HG03095 (cell line): ENCODE results near the gene HSPA14.
"Not testable (repeated sequence)": the region's sequence is repeated elsewhere in the genome, so short reads cannot be mapped to it uniquely, and the experiment has no call there.

Source experiments
- ATAC-seq: cut with Tn5 transposase; IDR thresholded peaks from one replicate; pipeline ENCODE4 v1.9.1; 2021; ENCODE audit warnings: moderate library complexity; ENCODE audit not compliant: unreplicated experiment

HSPA14 gene, protein sequence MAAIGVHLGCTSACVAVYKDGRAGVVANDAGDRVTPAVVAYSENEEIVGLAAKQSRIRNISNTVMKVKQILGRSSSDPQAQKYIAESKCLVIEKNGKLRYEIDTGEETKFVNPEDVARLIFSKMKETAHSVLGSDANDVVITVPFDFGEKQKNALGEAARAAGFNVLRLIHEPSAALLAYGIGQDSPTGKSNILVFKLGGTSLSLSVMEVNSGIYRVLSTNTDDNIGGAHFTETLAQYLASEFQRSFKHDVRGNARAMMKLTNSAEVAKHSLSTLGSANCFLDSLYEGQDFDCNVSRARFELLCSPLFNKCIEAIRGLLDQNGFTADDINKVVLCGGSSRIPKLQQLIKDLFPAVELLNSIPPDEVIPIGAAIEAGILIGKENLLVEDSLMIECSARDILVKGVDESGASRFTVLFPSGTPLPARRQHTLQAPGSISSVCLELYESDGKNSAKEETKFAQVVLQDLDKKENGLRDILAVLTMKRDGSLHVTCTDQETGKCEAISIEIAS

DNA sequence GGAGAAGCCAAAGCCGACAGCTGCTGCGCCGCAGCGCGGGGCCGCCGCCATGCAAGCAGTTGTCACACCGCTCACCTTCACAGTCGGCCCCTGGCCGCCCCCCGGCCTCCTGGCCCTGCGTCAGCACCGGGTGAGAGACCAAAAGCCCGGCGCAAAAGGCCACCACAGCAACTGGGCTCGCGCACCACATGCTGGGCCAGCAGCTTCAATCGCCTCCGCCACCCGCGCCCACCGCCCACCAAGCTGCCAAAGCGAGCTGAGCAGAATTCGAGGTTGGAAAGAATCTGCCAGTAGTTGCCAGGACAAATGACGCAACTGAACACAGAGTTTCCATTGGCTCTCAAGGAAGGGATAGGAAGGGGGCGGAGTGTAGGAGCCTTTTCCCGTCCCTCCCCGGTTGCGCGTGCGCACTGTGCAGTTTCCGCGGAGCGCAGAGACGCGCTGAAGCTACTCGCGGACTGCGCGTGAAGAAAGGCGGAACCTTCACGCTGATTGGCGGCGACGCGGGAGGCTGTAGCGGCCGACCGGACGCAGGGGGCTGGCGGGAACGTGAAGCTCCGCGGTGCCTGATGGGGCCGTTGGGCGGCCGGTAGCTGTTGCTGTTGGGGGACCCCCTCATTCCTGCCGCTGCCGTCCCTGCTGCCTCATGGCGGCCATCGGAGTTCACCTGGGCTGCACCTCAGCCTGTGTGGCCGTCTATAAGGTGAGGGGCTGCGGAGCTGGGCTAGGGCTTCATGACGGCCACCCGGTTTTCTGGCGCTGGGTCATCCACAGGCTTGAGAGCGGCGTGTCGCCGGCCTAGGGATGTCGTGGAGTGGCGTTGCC lies at the start of gene HSPA14, which contains the start of the genes CDNF and MSANTD7:
Gene HSPA14, plus strand, starts transcription at position 550 of the 825 bp plus-strand sequence. Its CDS starts 97 bp downstream, at position 647.
Gene CDNF, minus strand, starts transcription at position 281 of the 825 bp plus-strand sequence. Its CDS starts 91 bp downstream, at position 190.
Gene MSANTD7, plus strand, starts transcription at position 550 of the 825 bp plus-strand sequence. CDS start 3,979 bp downstream, outside the sequence.
- ATAC-seq: peak; percentile 95

DNA sequence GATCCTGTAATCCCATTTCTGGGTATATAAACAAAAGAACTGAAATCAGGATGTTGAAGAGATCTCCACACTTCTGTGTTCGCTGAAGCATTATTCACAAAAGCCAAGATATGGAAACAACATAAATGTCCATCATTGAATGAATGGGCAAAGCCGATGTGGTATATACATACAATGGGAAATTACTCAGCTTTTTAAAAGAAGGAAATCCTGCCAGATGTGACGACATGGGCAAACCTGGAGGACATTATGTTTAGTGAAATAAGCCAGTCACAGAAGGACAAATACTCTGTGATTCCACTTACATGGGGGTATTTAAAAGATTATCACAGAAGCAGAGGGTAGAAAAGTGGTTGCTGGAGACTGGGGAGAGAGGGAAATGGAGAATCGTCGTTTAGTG lies 39.5 kb upstream of the HSPA14 start:
- no peak for ATAC-seq

DNA sequence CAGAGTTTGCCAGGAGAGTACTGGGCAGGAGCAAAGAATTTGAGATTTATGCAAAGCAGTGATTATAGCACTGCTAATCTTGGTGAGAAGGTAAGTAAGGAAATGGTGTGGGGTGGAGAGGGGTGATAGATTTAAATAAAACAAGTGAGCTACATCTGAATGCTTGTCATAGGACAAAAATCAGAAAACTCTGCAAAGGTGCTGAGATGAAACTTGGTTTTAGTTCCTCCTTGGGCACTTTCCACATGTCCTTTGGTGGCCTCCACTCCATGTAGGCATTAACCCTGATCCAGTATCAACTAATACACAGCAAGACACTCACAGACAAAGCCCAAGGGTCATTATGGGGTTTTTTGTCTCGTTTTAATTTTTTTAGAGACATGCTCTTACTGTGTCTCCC lies 37.7 kb upstream of the HSPA14 start:
- no peak for ATAC-seq

DNA sequence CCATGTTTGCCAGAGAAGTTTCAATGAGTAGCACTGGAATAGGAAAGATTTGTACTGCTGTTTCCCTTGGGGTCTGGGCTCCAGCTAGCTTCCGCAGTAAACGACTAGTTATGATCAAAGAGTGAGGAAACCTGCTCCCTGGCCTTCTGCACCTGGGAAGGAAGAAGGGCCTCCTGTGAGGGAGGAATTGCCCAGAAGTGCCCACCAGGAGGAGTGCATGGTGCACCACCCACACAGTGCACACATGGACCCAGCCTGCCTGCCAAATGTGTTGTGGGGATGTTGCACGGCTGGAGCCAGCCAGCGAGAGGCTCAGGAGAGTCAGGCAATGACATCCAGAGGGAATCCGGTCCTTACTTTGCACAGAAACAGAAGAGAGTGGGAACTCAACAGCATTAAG lies 36.4 kb upstream of the HSPA14 start:
- no peak for ATAC-seq

DNA sequence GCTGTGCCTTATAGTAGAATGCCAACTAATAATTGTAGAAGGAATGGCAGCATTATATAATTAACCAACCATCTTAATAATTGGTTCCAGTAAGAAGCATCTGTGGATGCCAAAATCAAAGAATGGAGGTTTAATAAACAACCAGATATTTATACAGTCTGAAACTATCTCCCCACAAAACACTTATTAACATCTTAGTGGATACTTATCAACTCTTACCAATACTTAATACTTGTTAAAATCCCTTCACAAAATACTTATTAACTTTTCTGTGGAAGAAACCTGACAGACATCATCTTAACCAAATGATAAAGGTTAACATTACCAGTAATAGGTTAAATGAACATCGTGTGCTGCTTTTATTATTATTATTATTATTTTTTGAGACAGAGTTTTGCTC lies 34.3 kb upstream of the HSPA14 start:
- ATAC-seq: no peak

DNA sequence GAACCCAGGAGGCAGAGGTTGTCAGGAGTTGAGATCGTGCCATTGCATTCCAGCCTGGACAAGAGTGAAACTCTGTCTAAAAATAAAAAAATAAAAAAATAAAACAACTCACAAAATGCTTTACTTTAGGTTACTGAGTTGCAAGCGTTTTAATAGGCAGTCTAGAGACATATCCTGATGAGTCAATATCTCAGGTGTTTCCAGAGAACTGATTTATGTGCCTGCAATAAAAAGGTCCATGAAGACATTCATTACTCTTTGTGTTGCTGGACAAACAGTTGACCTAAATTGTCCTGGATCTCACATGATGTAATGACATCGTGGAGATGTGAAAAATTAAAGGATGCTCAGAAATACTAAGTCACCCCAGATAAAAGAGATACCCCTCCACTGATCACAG lies 31.8 kb upstream of the HSPA14 start:
- ATAC-seq: no peak

DNA sequence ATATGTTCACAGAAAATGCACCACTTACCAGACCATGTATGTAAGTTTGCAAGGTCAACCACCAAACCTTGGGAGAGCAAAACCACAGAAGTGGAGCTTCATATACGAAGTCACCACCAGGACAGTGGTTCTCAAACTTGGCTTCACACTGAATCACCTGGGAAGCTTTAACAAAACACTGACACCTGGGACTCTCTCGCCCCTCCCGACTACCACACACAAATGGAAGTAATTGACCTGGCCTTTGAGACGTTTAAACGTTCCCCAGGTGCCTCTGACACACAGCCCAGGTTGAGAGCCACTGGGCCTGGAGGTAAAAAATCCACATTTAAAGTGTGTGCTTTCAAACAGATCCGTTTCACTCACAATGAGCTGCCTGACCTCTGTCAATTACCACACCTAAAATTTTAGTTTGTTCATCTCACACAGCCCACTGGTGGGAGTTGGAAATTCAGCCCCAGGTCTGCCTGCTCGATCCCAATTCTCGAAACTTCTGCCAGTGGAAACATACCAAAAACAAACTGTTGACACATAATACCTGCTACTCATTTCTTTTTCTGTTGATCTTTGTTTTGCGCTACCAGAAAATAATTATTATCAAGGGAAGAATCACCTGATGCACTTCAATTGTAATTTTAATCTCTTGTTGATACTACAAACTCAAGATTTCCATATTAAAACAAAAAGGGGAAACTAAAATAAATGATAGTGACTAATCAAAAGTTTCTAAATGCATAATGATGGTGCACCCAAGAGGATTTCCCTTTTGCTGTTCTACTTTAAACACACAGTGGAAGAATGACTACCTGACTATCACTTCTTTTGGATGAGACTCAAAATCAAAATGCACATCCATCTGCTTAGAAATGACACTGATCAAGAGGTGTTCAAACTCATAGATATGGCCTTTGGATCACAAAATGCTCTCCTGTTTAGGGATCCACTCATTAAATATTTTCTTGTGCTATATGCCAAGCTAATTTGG lies 26.8 kb upstream of the HSPA14 start:
- no peak for ATAC-seq

DNA sequence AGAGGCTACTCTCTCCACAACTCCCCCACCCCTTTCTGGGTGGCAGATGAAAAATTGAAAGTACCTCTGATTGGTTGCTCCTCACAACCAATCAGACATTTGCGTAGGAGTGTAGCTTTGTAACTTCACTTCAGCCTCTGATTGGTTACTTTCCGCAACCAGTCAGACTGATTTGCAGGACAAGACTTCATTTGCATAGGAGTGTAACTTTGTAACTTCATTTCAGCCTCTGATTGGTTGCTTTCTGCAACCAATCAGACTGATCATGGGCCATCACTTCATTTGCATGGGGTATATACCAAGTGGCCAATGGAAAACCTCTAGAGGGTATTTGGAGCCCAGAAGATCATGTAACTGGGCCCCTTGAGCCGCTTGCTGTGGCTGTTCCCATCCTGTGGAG lies 25.8 kb upstream of the HSPA14 start:
- no peak for ATAC-seq

DNA sequence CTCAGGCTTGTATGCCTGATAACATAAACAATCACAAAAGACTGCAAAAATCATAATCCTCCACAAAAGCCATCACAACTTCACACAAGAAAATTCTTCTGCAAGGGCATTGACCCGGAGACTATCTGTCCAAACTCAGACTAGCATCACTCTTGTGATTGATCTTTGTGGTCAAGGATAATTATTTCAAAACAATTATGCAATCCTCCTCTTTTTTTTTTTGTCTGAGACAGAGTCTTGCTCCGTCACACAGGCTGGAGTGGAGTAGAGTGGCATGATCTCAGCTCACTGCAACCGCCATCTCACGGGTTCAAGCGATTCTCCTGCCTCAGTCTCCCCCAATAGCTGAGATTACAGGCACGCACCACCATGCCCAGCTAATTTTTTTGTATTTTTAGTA lies 22.4 kb upstream of the HSPA14 start:
- ATAC-seq: no peak

DNA sequence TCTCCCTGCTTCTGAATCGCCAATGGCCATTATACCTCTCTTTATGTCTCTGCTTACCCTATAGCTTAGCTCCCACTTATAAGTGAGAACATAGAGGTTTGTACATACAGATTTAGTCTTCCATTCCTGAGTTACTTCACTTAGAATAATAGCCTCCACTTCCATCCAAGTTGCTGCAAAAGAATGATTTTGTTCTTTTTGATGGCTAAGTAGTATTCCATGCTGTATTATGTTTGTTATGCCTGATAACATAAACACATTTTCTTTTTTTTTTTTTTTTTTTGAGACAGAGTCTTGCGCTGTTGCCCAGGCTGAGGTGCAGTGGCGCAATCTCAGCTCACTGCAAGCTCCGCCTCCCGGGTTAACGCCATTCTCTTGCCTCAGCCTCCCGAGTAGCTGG lies 21.4 kb upstream of the HSPA14 start:
- ATAC-seq: not testable (repeated sequence)

DNA sequence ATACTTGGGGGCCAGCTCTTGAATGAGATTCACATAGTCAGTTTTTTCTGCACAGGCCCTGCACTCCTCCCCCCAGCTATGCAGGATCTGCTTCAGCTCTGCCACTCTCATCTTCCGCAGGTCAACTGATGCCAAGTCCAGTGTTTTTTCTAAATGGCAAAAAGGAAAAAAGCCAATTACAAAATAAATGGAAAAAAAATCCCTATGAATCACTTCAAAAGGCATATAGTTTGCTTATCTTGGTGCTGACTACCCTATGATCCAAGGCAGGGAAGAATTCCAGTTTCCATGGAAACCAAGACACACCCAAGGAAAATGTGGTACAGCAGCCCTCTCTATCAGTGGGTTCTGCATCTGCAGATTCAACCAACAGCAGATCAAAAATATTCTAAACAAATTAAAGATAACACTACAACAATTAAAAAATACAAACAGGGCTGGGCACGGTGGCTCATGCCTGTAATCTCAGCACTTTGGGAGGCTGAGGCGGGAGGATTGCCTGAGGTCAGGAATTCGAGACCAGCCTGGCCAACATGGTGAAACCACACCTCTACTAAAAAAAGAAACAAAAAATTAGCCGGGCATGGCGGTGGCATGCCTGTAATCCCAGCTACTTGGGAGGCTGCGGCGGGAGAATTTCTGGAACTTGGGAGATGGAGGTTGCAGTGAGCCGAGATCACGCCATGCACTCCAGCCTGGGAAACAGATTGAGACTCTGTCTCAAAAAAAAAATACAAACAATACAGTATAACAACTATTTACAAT lies 17.9 kb upstream of the HSPA14 start:
- no peak for ATAC-seq

DNA sequence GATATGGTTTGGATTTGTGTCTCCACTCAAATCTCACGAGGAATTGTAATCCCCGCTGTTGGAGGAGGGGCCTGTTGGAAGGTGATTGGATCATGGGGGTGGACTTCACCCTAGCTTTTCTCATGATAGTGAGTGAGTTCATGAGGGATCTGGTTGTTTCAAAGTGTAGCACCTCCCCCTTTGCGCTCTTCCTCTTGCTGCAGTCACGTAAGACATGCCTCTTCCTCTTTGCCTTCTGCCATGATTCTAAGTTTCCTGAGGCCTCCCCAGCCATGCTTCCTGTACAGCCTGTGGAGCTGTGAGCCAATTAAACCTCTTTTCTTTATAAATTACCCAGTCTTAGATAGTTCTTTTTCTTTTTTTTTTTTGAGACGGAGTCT lies 17.3 kb upstream of the HSPA14 start:
- no peak for ATAC-seq

DNA sequence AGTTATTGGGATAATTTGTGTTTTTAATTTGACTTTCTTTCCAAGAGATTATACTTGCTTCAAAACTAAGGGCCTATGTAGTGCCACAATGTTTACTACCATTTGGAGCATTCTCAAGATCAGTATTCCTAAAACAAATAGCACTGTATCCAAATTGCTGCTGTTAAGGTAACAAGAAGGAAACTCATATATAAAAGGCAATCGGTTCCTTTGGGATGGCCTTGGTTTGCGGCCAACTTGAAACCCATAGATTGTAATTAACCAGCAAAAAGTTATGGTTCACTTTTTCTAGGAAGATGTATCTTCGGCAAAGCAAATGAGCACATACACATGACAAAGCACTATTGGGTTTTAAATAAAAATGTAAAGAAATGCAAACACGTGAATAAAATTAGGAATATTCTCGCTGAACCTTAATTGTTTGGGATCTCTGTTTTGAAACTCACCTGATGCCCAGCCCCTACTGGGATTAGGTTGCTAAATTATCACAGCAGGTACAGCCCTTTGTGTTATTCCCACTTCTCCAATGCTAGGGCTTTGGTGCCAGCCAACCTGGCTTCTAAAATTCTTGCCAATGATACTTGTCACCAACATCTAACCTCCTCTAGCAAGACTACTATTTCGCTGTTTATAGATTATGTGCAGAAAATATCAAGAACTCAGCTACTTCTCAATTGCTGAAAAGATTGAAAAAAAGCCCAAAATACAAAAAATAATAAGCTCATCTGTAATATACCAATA lies 16.3 kb upstream of the HSPA14 start:
- no peak for ATAC-seq

DNA sequence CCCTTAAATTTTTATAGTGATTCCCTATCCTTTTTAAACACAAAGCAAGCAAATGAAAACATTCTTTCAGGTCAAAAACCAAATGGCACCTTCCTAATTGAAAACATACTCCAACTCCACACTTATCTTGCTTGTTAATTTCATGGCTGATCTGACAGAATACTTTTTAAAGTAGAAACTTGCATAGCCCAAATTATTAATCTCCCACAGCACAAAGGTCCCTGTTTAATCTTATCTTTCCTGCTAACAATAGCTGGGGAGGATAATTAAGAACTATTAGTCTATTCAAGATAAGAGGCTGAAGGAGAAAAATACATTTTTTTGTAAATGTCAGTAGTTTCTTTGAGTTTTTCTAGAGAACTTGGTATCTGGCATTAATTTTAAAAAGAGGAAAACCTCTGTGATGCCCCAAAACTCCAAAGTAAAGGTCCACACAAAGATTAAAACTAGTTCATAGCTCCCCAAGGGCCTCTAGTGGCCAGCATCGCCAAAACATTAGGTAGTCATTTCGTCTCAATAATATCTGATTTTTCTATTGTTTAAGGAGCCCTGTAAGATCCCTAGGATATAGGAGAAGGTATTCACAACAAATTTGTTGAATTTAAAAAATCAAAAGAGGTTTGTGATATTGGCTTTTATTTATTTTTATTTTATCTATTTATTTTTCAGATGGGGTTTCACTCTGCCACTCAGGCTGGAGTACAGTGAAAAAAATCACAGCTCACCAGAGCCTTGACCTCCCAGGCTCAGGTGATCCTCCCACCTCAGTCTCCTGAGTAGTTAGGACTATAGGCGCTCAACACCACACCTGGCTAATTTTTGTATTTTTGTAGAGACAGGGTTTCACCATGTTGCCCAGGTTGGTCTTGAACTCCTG lies 15.0 kb upstream of the HSPA14 start:
- no peak for ATAC-seq

DNA sequence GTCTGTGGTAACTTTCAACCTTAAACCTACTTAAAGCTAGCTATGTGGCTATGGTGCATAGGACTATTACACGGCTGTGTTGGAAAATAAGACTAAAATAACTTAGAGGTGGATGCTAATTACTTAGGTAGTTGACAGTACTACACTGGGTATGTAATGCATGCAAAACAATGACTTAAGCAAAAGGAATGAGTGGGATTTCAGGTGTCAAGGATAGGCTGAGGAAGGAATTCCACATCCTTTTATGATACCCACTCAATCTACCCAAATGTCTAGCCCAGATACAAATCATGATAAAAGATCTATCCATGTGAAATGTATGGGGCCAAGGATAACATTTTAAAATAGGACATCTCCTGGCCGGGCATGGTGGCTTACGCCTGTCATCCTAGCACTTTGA lies 14.1 kb upstream of the HSPA14 start:
- no peak for ATAC-seq

DNA sequence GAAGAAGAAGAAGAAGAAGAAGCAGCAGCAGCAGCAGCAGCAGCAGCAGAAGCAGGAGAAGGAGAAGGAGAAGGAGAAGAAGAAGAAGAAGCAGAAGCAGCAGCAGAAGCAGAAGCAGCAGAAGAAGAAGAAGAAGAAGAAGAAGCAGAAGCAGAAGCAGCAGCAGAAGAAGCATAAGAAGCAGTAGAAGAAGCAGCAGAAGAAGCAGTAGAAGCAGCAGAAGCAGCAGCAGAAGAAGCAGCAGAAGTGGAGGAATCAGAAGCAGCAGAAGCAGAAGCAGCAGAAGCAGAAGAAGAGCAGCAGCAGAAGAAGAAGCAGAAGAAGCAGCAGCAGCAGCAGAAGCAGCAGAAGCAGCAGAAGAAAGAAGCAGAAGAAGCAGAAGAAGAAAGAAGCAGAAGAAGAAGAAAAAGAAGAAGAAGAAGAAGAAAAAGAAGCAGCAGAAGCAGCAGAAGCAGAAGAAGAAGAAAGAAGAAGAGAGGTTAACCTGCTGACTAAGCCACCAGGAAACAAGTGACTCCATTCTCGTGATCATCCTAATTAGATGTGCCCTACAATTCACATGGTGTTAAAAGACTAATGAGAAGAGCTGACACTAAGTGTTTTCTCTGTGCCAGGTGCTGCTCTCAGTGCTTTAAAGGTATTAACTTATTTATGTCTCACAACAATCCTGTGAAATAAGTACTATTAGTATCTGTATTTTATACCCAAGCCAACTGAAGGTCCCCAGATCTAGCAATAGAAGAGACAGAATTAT lies 11.9 kb upstream of the HSPA14 start:
- ATAC-seq: no peak

DNA sequence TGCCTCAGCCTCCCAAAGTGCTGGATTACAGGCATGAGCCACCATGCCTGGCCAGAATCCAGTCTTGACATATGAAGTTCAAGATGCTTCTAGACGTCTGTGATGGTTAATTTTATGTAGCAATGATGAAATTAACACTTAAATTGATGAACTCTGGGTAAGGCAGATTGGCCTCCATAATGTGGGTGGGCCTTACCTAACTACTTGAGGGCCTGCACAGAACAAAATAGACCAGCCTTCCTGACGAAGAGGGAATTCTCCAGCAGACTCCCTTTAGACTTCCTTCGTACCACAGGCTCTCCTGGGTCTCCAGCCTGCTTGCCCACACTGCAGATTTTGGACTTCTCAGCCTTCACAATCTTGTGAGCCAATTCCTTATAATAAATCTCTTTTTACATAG lies 5.0 kb upstream of the HSPA14 start:
- ATAC-seq: no peak
